GM18909 (cell line): ENCODE data around the gene THBS1.

ENCODE experiments used
- ATAC-seq: cut with Tn5 transposase; IDR thresholded peaks from one replicate; pipeline ENCODE4 v1.9.1; 2021; ENCODE audit warnings: mild to moderate bottlenecking; ENCODE audit not compliant: unreplicated experiment, poor library complexity

THBS1 gene

GRCh38 chr15:39580485-39581241, at the start of gene THBS1:
TSS of gene THBS1 (plus strand) at chr15:39581079. CDS start at chr15:39581858, 779 bp downstream.
- peak; percentile 26 for ATAC-seq

DNA sequence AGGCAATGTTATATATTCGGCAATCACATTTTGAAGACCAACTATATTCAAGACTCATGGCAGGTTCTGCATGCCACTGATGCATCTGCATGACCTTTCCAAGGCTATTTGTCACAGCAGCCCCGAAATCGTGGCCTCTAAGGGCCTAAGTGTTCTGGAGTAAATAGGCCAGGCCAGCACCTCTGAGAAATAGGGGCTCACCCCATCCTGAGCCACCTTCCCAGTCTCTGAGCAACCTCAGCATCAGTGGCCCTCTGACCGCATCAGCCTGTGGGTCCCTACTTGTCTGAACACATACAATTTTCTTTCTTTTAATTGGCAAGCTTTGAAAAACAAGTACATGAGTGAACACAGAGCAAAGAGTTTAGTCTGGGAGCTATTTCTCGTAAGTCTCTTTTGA, 45.9 kb upstream of the THBS1 start:
- no peak for ATAC-seq

DNA sequence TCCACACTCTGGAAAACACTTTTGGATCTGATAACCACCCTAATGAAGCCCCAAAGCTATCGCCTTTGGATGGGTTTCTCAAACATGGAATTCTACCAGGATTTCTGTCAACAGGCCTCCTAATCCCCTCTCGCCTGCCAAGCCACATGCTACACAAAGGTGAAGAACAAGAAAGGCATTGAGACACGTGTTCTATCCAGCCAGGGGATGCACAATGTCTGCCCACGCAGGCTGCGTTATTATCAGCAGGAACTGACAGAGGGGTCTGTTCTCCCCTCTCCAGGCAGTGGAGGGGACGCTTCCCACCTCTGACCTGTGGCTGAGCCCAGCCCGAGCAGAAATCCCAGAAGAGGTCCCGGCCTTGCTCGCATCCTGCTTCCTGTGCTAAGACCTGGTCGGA, 45.4 kb upstream of the THBS1 start:
- no peak for ATAC-seq

DNA sequence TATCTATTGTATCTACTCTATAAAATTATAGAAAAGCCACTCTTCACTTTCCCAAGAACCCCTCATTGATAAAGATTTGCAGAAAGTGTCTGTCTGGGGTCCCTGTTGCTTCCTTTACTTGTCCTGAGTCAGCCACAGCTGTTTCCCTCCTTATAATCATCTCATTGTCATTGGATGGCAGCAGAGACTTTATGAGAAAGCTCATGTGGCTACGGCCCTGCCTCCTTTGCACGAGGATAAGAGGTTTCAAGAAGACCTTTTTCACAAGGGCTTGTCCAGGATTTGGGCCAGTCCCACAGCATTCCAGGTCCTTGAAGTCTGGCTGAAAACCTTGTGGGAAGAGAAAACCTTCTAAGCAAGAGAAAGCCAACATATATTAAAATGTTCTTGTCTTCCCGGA, 41.9 kb upstream of the THBS1 start:
- no peak for ATAC-seq

- ATAC-seq = no peak
Observed at GRCh38 chr15:39539466-39539865, 41.4 kb upstream of the THBS1 start.

DNA sequence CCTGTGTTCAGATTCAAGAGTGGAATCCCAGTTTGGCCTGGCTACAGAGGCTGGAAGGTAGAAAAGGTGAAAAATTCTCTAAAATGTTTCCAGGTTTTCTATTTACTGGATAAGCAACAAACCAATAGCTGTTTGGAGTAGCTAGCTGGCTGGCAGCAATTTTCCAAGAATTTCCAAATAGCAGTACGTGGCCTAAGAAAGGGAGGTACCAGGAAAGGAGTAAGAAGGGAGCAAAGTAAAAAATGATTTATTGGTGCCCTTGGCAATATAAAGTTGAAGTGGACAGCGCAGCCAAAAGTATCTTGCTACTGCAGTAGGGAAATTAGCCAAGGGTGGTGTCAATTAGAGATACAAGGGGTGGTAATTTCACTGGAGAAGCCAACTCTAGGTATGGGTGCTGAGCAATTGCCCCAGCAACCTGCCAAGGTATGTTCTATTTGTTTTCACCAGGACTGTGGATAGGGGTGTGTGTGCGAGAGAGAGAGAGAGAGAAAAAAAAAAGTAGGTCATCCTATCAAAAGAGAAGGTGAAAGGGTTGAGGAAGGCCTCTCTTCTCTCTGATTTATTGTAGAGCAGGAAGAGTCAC, 40.8 kb upstream of the THBS1 start:
- no peak for ATAC-seq

- no peak for ATAC-seq
Observed at GRCh38 chr15:39542385-39543065, 38.4 kb upstream of the THBS1 start.

- ATAC-seq = no peak
Observed at GRCh38 chr15:39543651-39544050, 37.2 kb upstream of the THBS1 start.

DNA sequence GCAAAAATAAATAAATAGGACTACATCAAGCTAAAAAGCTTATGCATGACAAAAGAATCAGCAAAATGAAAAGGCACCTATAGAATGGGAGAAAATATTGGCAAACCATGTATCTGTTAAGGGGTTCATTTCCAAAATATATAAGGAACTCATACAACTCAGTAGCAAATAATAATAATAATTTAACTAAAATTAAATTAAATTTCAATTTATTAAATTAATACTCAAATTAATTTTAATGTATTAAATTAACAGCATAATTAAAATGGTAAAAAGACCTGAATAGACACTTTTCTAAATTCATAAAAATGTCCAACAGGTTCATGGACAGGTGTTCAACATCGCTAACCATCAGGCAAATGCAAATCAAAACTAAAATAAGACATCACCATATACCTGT, 34.0 kb upstream of the THBS1 start:
- no peak for ATAC-seq

GRCh38 chr15:39548561-39548960, 32.3 kb upstream of the THBS1 start:
- ATAC-seq = no peak

GRCh38 chr15:39549912-39550311, 31.0 kb upstream of the THBS1 start:
- no peak for ATAC-seq

DNA sequence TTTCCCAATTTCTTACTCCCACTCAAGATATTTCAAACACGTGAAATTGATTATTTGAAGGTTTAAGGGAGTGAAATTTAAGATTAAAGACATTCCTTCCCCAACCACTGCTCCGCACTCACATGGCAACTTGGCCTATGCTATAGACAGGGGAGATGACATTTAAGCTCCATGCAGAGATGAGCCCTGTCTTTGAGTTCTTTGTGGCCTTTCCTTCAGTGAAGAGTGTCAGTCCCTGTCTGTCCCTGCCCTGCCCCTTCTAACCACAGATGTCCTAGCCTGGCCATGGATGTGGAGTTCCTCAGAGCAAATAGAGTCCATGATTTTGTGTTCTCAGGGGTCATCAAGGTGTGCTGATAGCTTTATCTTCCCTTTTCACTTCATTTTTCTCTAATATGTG, 29.4 kb upstream of the THBS1 start:
- ATAC-seq = no peak

- no peak for ATAC-seq
Observed at GRCh38 chr15:39552556-39552955, 28.3 kb upstream of the THBS1 start.

DNA sequence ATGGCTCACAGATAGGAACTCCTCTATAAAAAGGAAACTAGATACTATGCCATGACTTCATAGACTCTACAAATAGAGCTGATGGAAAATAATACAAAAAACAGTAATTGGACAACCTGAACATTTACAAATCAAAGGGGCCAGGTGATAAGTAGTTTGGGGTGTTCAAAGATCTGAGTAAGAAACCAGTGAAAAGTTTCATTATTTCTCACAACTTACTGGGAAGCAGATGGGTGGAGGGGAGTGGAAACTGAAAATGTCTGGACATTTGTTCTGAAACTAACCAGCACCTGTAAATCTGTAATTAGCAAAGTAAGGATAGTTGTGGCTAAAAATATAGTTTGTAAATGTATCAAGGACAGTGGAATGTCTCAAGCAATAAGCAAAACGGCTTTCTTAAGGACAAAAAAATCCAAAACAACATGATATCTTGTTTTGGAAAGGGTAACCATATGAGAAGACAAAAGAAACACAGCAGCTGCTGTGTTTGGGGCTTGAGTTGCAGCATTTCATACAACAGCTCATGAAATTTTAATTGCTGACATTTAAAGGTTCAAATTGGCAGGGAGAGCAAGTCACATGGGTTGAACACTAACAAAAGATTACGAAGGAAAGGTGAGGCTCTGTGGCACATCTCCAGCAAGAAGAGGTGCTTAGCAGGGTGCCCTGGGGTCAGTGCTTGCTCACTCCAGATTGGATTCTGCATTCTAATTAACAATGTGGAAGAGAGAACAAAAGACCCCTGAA, 26.8 kb upstream of the THBS1 start:
- ATAC-seq = no peak

GRCh38 chr15:39554746-39555387, 26.0 kb upstream of the THBS1 start:
- ATAC-seq = no peak

DNA sequence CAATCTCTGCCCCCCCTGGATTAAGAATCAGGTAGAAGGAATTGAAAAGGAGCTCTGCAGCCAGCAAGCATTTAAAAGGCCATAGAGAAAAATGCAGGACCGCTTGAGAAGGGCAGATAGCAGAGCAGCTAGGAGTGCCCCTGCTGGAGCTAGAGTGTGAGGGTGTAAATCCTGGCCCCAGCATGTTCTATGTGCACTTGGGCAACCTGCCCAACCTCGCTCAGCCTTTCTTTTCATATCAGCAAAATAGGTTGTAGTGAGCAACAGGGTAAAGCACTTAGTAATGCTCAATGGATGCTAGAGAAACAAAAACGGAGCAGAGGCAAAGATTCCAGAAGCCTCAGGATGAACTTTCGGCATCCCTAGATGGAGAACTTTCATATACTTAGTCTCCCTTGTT, 25.0 kb upstream of the THBS1 start:
- ATAC-seq = no peak

DNA sequence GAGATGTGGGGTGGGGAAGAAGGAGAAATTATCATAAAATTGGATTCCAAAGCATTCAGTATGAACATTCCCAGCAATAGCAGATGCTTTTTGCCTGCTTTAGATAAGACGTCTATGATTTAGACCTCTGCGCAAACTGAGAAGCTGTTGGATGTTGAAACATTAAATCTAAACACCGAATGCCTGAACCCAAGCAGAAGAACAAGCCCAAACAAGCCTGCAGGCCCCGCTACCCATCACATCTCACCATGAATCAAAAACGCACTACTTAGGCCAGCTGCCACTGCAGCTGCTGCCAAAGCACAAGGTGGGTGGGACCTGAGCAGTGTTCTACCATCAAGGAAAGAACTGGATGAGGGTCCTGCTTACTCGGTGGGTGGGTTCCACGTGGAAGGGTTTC, 24.4 kb upstream of the THBS1 start:
- ATAC-seq = no peak

GRCh38 chr15:39558421-39558820, 22.5 kb upstream of the THBS1 start:
- no peak for ATAC-seq

DNA sequence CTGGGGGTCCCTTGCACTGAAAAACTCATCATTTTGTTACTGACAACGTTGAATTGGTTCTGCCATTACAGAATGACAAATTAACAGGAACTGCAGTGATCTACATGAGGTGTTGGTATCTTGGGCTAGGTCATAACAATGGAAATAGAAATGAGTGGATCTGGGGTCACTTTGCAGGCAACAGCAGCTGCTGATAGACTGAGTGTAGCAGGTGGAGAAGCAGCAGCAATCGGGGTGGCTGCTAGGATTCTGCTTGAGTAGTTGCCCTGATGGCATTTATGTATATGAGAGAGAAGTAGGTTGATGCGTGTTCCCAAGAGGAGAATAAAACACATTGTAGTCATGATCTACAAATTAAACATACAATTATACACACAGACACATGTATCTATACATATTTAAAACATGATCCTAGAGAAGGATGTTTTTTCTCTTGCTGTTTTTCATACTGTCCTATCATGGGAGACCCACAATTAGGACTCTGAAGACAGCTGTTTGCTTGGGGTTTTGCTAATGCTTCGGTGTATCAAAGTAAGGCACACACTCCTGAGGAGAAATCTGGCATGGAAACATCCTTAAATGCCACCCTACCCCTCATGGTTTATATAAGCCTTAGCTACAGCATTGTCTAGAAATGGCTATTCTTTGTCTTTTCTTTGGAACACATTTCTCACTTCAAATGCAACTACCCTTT, 15.8 kb upstream of the THBS1 start:
- no peak for ATAC-seq

GRCh38 chr15:39565851-39566250, 15.0 kb upstream of the THBS1 start:
- no peak for ATAC-seq
